H9 (cell line): Measurements from ENCODE around the gene STARD3. TPM values are rescaled to one million over a fixed set of nuclear protein-coding genes. Genes with fewer than 3 reads are reported as not detected.

Source experiments
- DNase-seq: peaks from one replicate; pipeline ENCODE4 v3.0.0-alpha.2; 2017
- H2AFZ ChIP-seq: one replicate; pipeline ENCODE4 v1.6.1; 2013; ENCODE audit warnings: mild to moderate bottlenecking, low read length, control low read depth, moderate library complexity
- H2AK5ac ChIP-seq: 2 replicates; pipeline ENCODE4 v1.6.1; 2013; ENCODE audit warnings: low read length, control low read depth, mixed read lengths; ENCODE audit not compliant: insufficient read length
- H2BK120ac ChIP-seq: one replicate; pipeline ENCODE4 v1.6.1; 2013; ENCODE audit warnings: low read depth, mild to moderate bottlenecking, low read length, control low read depth, inconsistent platforms; ENCODE audit not compliant: poor library complexity, severe bottlenecking
- H2BK12ac ChIP-seq: 2 replicates; pipeline ENCODE4 v1.6.1; 2013; ENCODE audit warnings: low read length, control low read depth, mixed read lengths, low read depth; ENCODE audit not compliant: insufficient read length
- H2BK15ac ChIP-seq: 2 replicates; pipeline ENCODE4 v1.6.1; 2013; ENCODE audit warnings: low read depth, low read length, control low read depth
- H2BK20ac ChIP-seq: one replicate; pipeline ENCODE4 v1.6.1; 2013; ENCODE audit warnings: low read depth, mild to moderate bottlenecking, low read length, control low read depth, inconsistent platforms; ENCODE audit not compliant: poor library complexity, severe bottlenecking
- H2BK5ac ChIP-seq: 2 replicates; pipeline ENCODE4 v1.6.1; 2013; ENCODE audit warnings: low read length, control low read depth, mixed read lengths; ENCODE audit not compliant: insufficient read length
- H3K14ac ChIP-seq: 2 replicates; pipeline ENCODE4 v1.6.1; 2013; ENCODE audit warnings: low read length, control low read depth; ENCODE audit not compliant: insufficient read depth
- H3K18ac ChIP-seq: 2 replicates; pipeline ENCODE4 v1.6.1; 2013; ENCODE audit warnings: low read depth, mild to moderate bottlenecking, mixed read lengths, low read length, control low read depth; ENCODE audit not compliant: insufficient read length
- H3K23ac ChIP-seq: 2 replicates; pipeline ENCODE4 v1.6.1; 2013; ENCODE audit warnings: low read length, control low read depth, mixed read lengths, low read depth; ENCODE audit not compliant: insufficient read length
- H3K23me2 ChIP-seq: 2 replicates; pipeline ENCODE4 v1.6.1; 2013; ENCODE audit warnings: low read depth, mild to moderate bottlenecking, mixed read lengths, low read length, control low read depth; ENCODE audit not compliant: insufficient read length, poor library complexity, severe bottlenecking
- H3K27ac ChIP-seq: 2 replicates; pipeline ENCODE4 v1.5.1; 2013; ENCODE audit warnings: low read length, control low read depth, mixed read lengths, low read depth; ENCODE audit not compliant: insufficient read length
- H3K27me3 ChIP-seq: 2 replicates; pipeline ENCODE4 v1.6.1; 2013; ENCODE audit warnings: low read length, control low read depth, inconsistent platforms; ENCODE audit not compliant: insufficient read depth
- H3K4ac ChIP-seq: 2 replicates; pipeline ENCODE4 v1.6.1; 2013; ENCODE audit warnings: low read depth, mild to moderate bottlenecking, control low read depth, inconsistent platforms, low read length, moderate library complexity
- H3K4me1 ChIP-seq: 2 replicates; pipeline ENCODE4 v1.6.1; 2013; ENCODE audit warnings: low read length, control low read depth, inconsistent platforms; ENCODE audit not compliant: insufficient read depth
- H3K4me2 ChIP-seq: 2 replicates; pipeline ENCODE4 v1.6.1; 2013; ENCODE audit warnings: low read length, control low read depth, mixed read lengths; ENCODE audit not compliant: insufficient read length, insufficient read depth
- H3K56ac ChIP-seq: 2 replicates; pipeline ENCODE4 v1.6.1; 2013; ENCODE audit warnings: low read depth, mild to moderate bottlenecking, mixed read lengths, low read length, control low read depth; ENCODE audit not compliant: insufficient read length
- H3K79me1 ChIP-seq: 2 replicates; pipeline ENCODE4 v1.6.1; 2013; ENCODE audit warnings: low read depth, mild to moderate bottlenecking, moderate library complexity, low read length, control low read depth, inconsistent platforms; ENCODE audit not compliant: insufficient read depth, poor library complexity, severe bottlenecking
- H3K79me2 ChIP-seq: 2 replicates; pipeline ENCODE4 v1.6.1; 2013; ENCODE audit warnings: low read length, control low read depth, inconsistent platforms; ENCODE audit not compliant: insufficient read depth
- H3K9ac ChIP-seq: 2 replicates; pipeline ENCODE4 v1.6.1; 2013; ENCODE audit warnings: low read length, control low read depth, mixed read lengths; ENCODE audit not compliant: insufficient read length; ENCODE audit errors: extremely low read depth
- H3K9me3 ChIP-seq: one replicate; pipeline ENCODE4 v1.6.1; 2013; ENCODE audit warnings: low read depth, low read length, inconsistent platforms; ENCODE audit not compliant: control insufficient read depth
- H3T11ph ChIP-seq: one replicate; pipeline ENCODE4 v1.6.1; 2013; ENCODE audit warnings: mild to moderate bottlenecking, low read length, control low read depth, inconsistent platforms
- H4K20me1 ChIP-seq: one replicate; pipeline ENCODE4 v1.6.1; 2013; ENCODE audit not compliant: control insufficient read depth, insufficient read length, insufficient read depth
- H4K5ac ChIP-seq: 2 replicates; pipeline ENCODE4 v1.6.1; 2013; ENCODE audit warnings: low read depth, mild to moderate bottlenecking, mixed read lengths, low read length, control low read depth; ENCODE audit not compliant: insufficient read length
- H4K8ac ChIP-seq: replicated peaks from 2 replicates; pipeline ENCODE4 v1.6.1; 2013; ENCODE audit warnings: low read length, control low read depth, mixed read lengths, low read depth; ENCODE audit not compliant: insufficient read length
- H4K91ac ChIP-seq: 2 replicates; pipeline ENCODE4 v1.6.1; 2013; ENCODE audit warnings: low read depth, mild to moderate bottlenecking, moderate library complexity, mixed read lengths, low read length, control low read depth; ENCODE audit not compliant: insufficient read length
- H3K27ac Mint-ChIP-seq, 3 experiments: 2 replicates in 2 of 3; 3 replicates in 1 of 3; pipeline ENCODE4 v1.8.0; 2020 to 2021; ENCODE audit warnings: mixed read lengths in 3 of 3, mild to moderate bottlenecking in 1 of 3, moderate library complexity in 1 of 3
- H3K27me3 Mint-ChIP-seq: 2 replicates; pipeline ENCODE4 v1.8.0; 2021; ENCODE audit warnings: low read depth, mild to moderate bottlenecking, moderate library complexity, mixed read lengths
- H3K36me3 Mint-ChIP-seq, 3 experiments: 2 replicates in 2 of 3; 3 replicates in 1 of 3; pipeline ENCODE4 v1.8.0; 2020 to 2021; ENCODE audit warnings: low read depth in 3 of 3, mixed read lengths in 3 of 3; ENCODE audit not compliant: insufficient read depth in 1 of 3
- H3K4me1 Mint-ChIP-seq, 2 experiments: 2 replicates each; pipeline ENCODE4 v1.8.0; 2020; ENCODE audit warnings: mixed read lengths in 2 of 2
- H3K4me3 Mint-ChIP-seq, 2 experiments: 2 replicates in 1 of 2; 3 replicates in 1 of 2; pipeline ENCODE4 v1.8.0; 2020 to 2021; ENCODE audit warnings: mild to moderate bottlenecking in 2 of 2, mixed read lengths in 2 of 2, moderate library complexity in 1 of 2
- H3K9me3 Mint-ChIP-seq, 2 experiments: 2 replicates in 1 of 2; 3 replicates in 1 of 2; pipeline ENCODE4 v1.8.0; 2020; ENCODE audit warnings: mild to moderate bottlenecking in 2 of 2, mixed read lengths in 2 of 2, moderate library complexity in 1 of 2
- WGBS: extraction: QIAGEN DNeasy Blood & Tissue Kit; methylation state at CpG from one replicate; pipeline ENCODE4 v1.1.7; 2013; ENCODE audit warnings: missing lambda C conversion rate, low lambda C conversion rate, mixed read lengths; ENCODE audit not compliant: insufficient read length; ENCODE audit errors: extremely low coverage; 5-methylcytosine and 5-hydroxymethylcytosine counted together
- total RNA-seq: library from RNA; stranded (reverse); gene quantifications from 2 replicates; pipeline ENCODE4 v1.2.1, GENCODE V29; 2021
- TF ChIP-seq, protein P1 (sequence below): fragments of 200-600 bp; sonication (generic); conservative IDR thresholded peaks from 3 replicates; pipeline ENCODE4 v1.8.0; 2021; ENCODE audit warnings: antibody characterized with exemption, mild to moderate bottlenecking

The STARD3 gene
- total RNA-seq, 1 experiment from 2014 or later, result 51.3 TPM

DNA sequence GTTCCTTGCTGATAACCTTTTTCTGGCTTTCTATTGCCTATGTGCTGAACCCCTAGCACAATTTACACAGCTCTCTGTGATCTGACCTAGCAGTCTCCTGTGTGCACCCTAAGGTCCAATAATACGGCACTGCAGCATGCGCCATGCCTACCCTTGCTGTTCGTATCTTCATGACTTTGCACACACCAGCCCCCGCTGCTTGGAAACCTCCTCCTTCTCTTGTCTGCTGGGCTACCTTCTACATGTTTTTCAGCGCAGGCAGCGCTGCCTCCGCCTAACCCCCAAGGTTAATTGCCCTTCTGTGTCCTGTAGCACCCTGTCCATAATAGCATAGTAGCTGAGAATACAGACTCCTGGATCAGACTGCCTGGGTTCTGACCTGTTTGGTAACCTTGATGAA lies 1.4 kb downstream of the STARD3 start:
- no peak for DNase-seq
- Histone ChIP-seq H4K91ac (no peak overlapping the region), H2AK5ac (no peak overlapping the region), H3K27ac (no peak overlapping the region), H2BK5ac (no peak overlapping the region), H3K23ac (no peak overlapping the region), H3K18ac (no peak overlapping the region), H3K4ac (no peak overlapping the region), H3K4me2 (peak overlapping the region; percentile 99), H4K5ac (no peak overlapping the region), H2BK15ac (no peak overlapping the region), H3K27me3 (no peaks in the 10 kb centered on the region), H2BK20ac (no peak overlapping the region), H3K14ac (no peak overlapping the region), H3K23me2 (peaks cover 8% of the 10 kb centered on the region), H3K9me3 (no peaks in the 10 kb centered on the region), H3K56ac (no peak overlapping the region), H3K79me1 (no peaks in the 10 kb centered on the region), H3K9ac (no peak overlapping the region), H2BK120ac (no peak overlapping the region), H3K79me2 (no peaks in the 10 kb centered on the region; the same call in 1 of the 2 replicates), H4K20me1 (no peaks in the 10 kb centered on the region), H3K4me1 (peaks cover 9% of the 10 kb centered on the region; the same call in 1 of the 2 replicates), H3T11ph (no peak overlapping the region), H2AFZ (no peak overlapping the region), H2BK12ac (no peak overlapping the region), H4K8ac (no peak overlapping the region)
- peaks cover 0 to 3% (median 0%) of the 10 kb centered on the region in 3 experiments; a peak in 3 of 7 replicates for H3K36me3 Mint-ChIP-seq
- TF ChIP-seq, protein P1, sequence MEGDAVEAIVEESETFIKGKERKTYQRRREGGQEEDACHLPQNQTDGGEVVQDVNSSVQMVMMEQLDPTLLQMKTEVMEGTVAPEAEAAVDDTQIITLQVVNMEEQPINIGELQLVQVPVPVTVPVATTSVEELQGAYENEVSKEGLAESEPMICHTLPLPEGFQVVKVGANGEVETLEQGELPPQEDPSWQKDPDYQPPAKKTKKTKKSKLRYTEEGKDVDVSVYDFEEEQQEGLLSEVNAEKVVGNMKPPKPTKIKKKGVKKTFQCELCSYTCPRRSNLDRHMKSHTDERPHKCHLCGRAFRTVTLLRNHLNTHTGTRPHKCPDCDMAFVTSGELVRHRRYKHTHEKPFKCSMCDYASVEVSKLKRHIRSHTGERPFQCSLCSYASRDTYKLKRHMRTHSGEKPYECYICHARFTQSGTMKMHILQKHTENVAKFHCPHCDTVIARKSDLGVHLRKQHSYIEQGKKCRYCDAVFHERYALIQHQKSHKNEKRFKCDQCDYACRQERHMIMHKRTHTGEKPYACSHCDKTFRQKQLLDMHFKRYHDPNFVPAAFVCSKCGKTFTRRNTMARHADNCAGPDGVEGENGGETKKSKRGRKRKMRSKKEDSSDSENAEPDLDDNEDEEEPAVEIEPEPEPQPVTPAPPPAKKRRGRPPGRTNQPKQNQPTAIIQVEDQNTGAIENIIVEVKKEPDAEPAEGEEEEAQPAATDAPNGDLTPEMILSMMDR, result no peak
- peaks cover 59 to 61% of the 10 kb centered on the region in 2 experiments for H3K4me1 Mint-ChIP-seq
- H3K9me3 Mint-ChIP-seq, result no peaks in the 10 kb centered on the region
- H3K27ac Mint-ChIP-seq, result no peak overlapping the region
- H3K4me3 Mint-ChIP-seq, result peak overlapping the region; percentile 91 to 96
- WGBS, result no CpG with 5 or more reads among the region's 7 CpGs
- H3K27me3 Mint-ChIP-seq, result no peaks in the 10 kb centered on the region
